ENCODE measurements around the gene HBP1. TPM values are rescaled to one million over a fixed set of nuclear protein-coding genes. Genes with fewer than 3 reads are reported as not detected.

The HBP1 gene
- polyA plus RNA-seq, 2 of the 4 experiments (the other 2 are of a cell fraction) = 28.9 to 52.4 TPM

GRCh38 chr7:107228291-107228690, 59.5 kb downstream of the HBP1 start:
- Histone ChIP-seq H3K4me3 (no peak overlapping the region), H3K4me1 (no peaks in the 10 kb centered on the region), H3K9me3 (no peaks in the 10 kb centered on the region), H3K27ac (no peak overlapping the region), H3K4me2 (no peak overlapping the region)
- DNase-seq (ENCODE audit: low read depth in 1 of 2, low spot score in 1 of 2) (no peak), ATAC-seq (no peak), FAIRE-seq (no peak)
- ChIA-PET CTCF (interaction anchor here (0.6 kb wide), 1 partner anchor 103 kb away, joined by 3 read pairs; no protein-coding TSS in a partner anchor), POLR2A (no interaction called here)
- TF ChIP-seq EHMT2 (IDR thresholded peaks at IDR 0.05; ENCODE audit: low read depth) = no peak
- TF ChIP-seq NFE2L2 (conservative IDR thresholded peaks at IDR 0.05; ENCODE audit: low read length) = no peak
- TF ChIP-seq HOXB13 (CRISPR knock-in tag; IDR thresholded peaks at IDR 0.05; ENCODE audit: low read depth) = no peak
- no peak for TF ChIP-seq FOSL2 (IDR thresholded peaks at IDR 0.05)
- no peak for TF ChIP-seq FOSL2 (CRISPR knock-in tag; IDR thresholded peaks at IDR 0.05)
- no peak for TF ChIP-seq USF2 (IDR thresholded peaks at IDR 0.05)
- no peak for TF ChIP-seq HOXB5 (CRISPR knock-in tag; IDR thresholded peaks at IDR 0.05)
- no peak for TF ChIP-seq KDM5A (IDR thresholded peaks at IDR 0.05)
- no peak for TF ChIP-seq KDM1A (IDR thresholded peaks at IDR 0.05; ENCODE audit: low read depth)
- TF ChIP-seq CBX8 (IDR thresholded peaks at IDR 0.05) = no peak
- no peak for TF ChIP-seq ZNF302 (CRISPR knock-in tag; IDR thresholded peaks at IDR 0.05)
- TF ChIP-seq RARB (CRISPR knock-in tag; IDR thresholded peaks at IDR 0.05) = no peak
- TF ChIP-seq PBX3 (IDR thresholded peaks at IDR 0.05) = no peak
- TF ChIP-seq ELK1 (IDR thresholded peaks at IDR 0.05; ENCODE audit: low read depth, low read length) = no peak
- no peak for TF ChIP-seq HOXA7 (CRISPR knock-in tag; IDR thresholded peaks at IDR 0.05)
- WGBS (ENCODE audit: missing lambda C conversion rate) = 92% methylated on average over 2 of the region's 2 CpGs

GRCh38 chr7:107230334-107230733, 61.5 kb downstream of the HBP1 start:
- H3K9me3 ChIP-seq = no peaks in the 10 kb centered on the region
- POLR2A ChIA-PET = no interaction called here
- TF ChIP-seq ESRRA (IDR thresholded peaks at IDR 0.05; ENCODE audit: borderline replicate concordance, low read length) = no peak
- TF ChIP-seq PHF8 (IDR thresholded peaks at IDR 0.05; ENCODE audit: borderline replicate concordance, low read depth) = no peak
- TF ChIP-seq USF2 (IDR thresholded peaks at IDR 0.05) = no peak
- TF ChIP-seq MAFK (IDR thresholded peaks at IDR 0.05; ENCODE audit: partially characterized antibody) = no peak
- no peak for TF ChIP-seq MYC (IDR thresholded peaks at IDR 0.05; ENCODE audit: borderline replicate concordance, low read length)
- TF ChIP-seq ZSCAN20 (CRISPR knock-in tag; IDR thresholded peaks at IDR 0.05) = no peak
- TF ChIP-seq TFCP2L1 (CRISPR knock-in tag; IDR thresholded peaks at IDR 0.05) = no peak
- no peak for TF ChIP-seq KDM5A (IDR thresholded peaks at IDR 0.05)
- no peak for TF ChIP-seq ZC3H11A (IDR thresholded peaks at IDR 0.05)
- TF ChIP-seq JUNB (IDR thresholded peaks at IDR 0.05) = no peak
- no peak for TF ChIP-seq HOXB5 (CRISPR knock-in tag; IDR thresholded peaks at IDR 0.05)
- TF ChIP-seq POLR2AphosphoS2 (conservative IDR thresholded peaks at IDR 0.05; ENCODE audit: low read length) = no peak
- no peak for TF ChIP-seq HOXA7 (CRISPR knock-in tag; IDR thresholded peaks at IDR 0.05)
- TF ChIP-seq EHF (CRISPR knock-in tag; IDR thresholded peaks at IDR 0.05) = no peak
- H3K4me3 ChIP-seq = no peak overlapping the region
- WGBS (ENCODE audit: missing lambda C conversion rate) = 81% methylated on average over 3 of the region's 3 CpGs
- no peak overlapping the region for H3K4me2 ChIP-seq
- DNase-seq (ENCODE audit: low read depth in 1 of 2, low spot score in 1 of 2) (no peak), ATAC-seq (no peak), FAIRE-seq (no peak)
- no peaks in the 10 kb centered on the region for H3K4me1 ChIP-seq
- no peak overlapping the region for H3K27ac ChIP-seq
- CTCF ChIA-PET = no interaction called here

Measured in A549 (cell line).